GM23338 (cell line): Measurements from ENCODE around the gene GIGYF2. TPM values are rescaled to one million over a fixed set of nuclear protein-coding genes. Genes with fewer than 3 reads are reported as not detected.

ENCODE experiments used
- ATAC-seq: fragments of 200-7000 bp; cut with Tn5 transposase; 3 replicates; pipeline ENCODE4 v1.9.1; 2020
- DNase-seq: peaks from one replicate; pipeline ENCODE4 v3.0.0-alpha.2; 2015; ENCODE audit warnings: low spot score
- H2AFZ ChIP-seq: fragments of 200-600 bp; sonication (generic); 2 replicates; pipeline ENCODE4 v1.8.0; 2016; ENCODE audit warnings: antibody characterized with exemption, mild to moderate bottlenecking, moderate library complexity
- H3F3A ChIP-seq: fragments of 200-600 bp; sonication (generic); replicated peaks from 2 replicates; pipeline ENCODE4 v1.8.0; 2017; ENCODE audit warnings: antibody characterized with exemption, mixed run types, low read depth
- H3K27ac ChIP-seq: fragments of 200-600 bp; sonication (generic); 2 replicates; pipeline ENCODE4 v1.6.1; 2016; ENCODE audit warnings: low read depth
- H3K27me3 ChIP-seq: fragments of 200-600 bp; sonication (generic); 2 replicates; pipeline ENCODE4 v1.8.0; 2016; ENCODE audit warnings: mild to moderate bottlenecking, mixed run types, moderate library complexity; ENCODE audit not compliant: insufficient read depth
- H3K36me3 ChIP-seq: fragments of 200-600 bp; sonication (generic); 2 replicates; pipeline ENCODE4 v1.8.0; 2016; ENCODE audit warnings: mild to moderate bottlenecking; ENCODE audit not compliant: insufficient read depth
- H3K4me1 ChIP-seq: fragments of 200-600 bp; sonication (generic); 2 replicates; pipeline ENCODE4 v1.8.0; 2016; ENCODE audit warnings: mild to moderate bottlenecking, moderate library complexity; ENCODE audit not compliant: insufficient read depth
- H3K4me2 ChIP-seq: fragments of 200-600 bp; sonication (generic); 2 replicates; pipeline ENCODE4 v1.7.1; 2017; ENCODE audit warnings: mixed run types
- H3K4me3 ChIP-seq: fragments of 200-600 bp; sonication (generic); 2 replicates; pipeline ENCODE4 v1.6.1; 2016; ENCODE audit warnings: mixed run types
- H3K79me2 ChIP-seq: fragments of 200-600 bp; sonication (generic); replicated peaks from 2 replicates; pipeline ENCODE4 v1.8.0; 2017; ENCODE audit warnings: mild to moderate bottlenecking; ENCODE audit not compliant: insufficient read depth
- H3K9me2 ChIP-seq: fragments of 200-600 bp; sonication (generic); 2 replicates; pipeline ENCODE4 v1.8.0; 2017; ENCODE audit not compliant: insufficient read depth
- H4K20me1 ChIP-seq: fragments of 200-600 bp; sonication (generic); replicated peaks from 2 replicates; pipeline ENCODE4 v1.8.0; 2017; ENCODE audit warnings: mild to moderate bottlenecking; ENCODE audit not compliant: insufficient read depth
- H3K27ac Mint-ChIP-seq: 2 replicates; pipeline ENCODE4 v1.8.0; 2020; ENCODE audit warnings: inconsistent platforms, mild to moderate bottlenecking, moderate library complexity, mixed read lengths
- H3K27me3 Mint-ChIP-seq: 3 replicates; pipeline ENCODE4 v1.8.0; 2022; ENCODE audit warnings: low read depth, mild to moderate bottlenecking, moderate library complexity, mixed read lengths, inconsistent platforms; ENCODE audit not compliant: insufficient read depth, poor library complexity
- H3K36me3 Mint-ChIP-seq: 3 replicates; pipeline ENCODE4 v1.8.0; 2021; ENCODE audit warnings: low read depth, mild to moderate bottlenecking, inconsistent platforms, moderate library complexity, mixed read lengths
- H3K4me1 Mint-ChIP-seq: 3 replicates; pipeline ENCODE4 v1.8.0; 2020; ENCODE audit warnings: mild to moderate bottlenecking, inconsistent platforms, mixed read lengths
- H3K4me3 Mint-ChIP-seq: 3 replicates; pipeline ENCODE4 v1.8.0; 2021; ENCODE audit warnings: moderate library complexity, mild to moderate bottlenecking, inconsistent platforms, mixed read lengths
- H3K9me3 Mint-ChIP-seq: 3 replicates; pipeline ENCODE4 v1.8.0; 2020; ENCODE audit warnings: moderate library complexity, mild to moderate bottlenecking, inconsistent platforms, mixed read lengths
- CREB1 ChIP-seq: fragments of 250-450 bp; sonication (Bioruptor Pico); IDR thresholded peaks from 2 replicates; pipeline ENCODE4 v1.5.0; 2020; ENCODE audit warnings: low read depth, mild to moderate bottlenecking, moderate library complexity
- EZH2 ChIP-seq: fragments of 200-600 bp; sonication (generic); IDR thresholded peaks from one replicate; pipeline ENCODE4 v1.8.0; 2017; ENCODE audit warnings: antibody characterized with exemption, mild to moderate bottlenecking, low read depth; ENCODE audit not compliant: unreplicated experiment
- EZH2phosphoT487 ChIP-seq: fragments of 200-600 bp; sonication (generic); IDR thresholded peaks from one replicate; pipeline ENCODE4 v1.8.1; 2018; ENCODE audit warnings: antibody characterized with exemption; ENCODE audit not compliant: unreplicated experiment
- ZNF114 ChIP-seq: fragments of 250-450 bp; sonication (Bioruptor Pico); IDR thresholded peaks from 2 replicates; pipeline ENCODE4 v1.5.0; 2020; ENCODE audit warnings: mild to moderate bottlenecking, moderate library complexity
- ZNF331 ChIP-seq: fragments of 250-450 bp; sonication (Bioruptor Pico); IDR thresholded peaks from 2 replicates; pipeline ENCODE4 v1.5.0; 2020; ENCODE audit warnings: low read depth, mild to moderate bottlenecking, moderate library complexity
- polyA plus RNA-seq: library from polyadenylated mRNA; unstranded; fragments of >200 nt; fragmentation: Nextera tagmentation; extraction: Ambion mirVana; gene quantifications from 2 replicates; pipeline ENCODE4 v1.2.1, GENCODE V29; 2016
- total RNA-seq: library from RNA; depleted of rRNA; stranded (reverse); fragments of >200 nt; shearing (Covaris generic); gene quantifications from 2 replicates; pipeline ENCODE4 v1.2.3, GENCODE V29; 2014
- TF ChIP-seq, protein P1 (sequence below): fragments of 250-450 bp; sonication (Bioruptor Pico); IDR thresholded peaks from 2 replicates; pipeline ENCODE4 v1.5.0; 2020; ENCODE audit warnings: mild to moderate bottlenecking, moderate library complexity
- TF ChIP-seq, protein P2 (sequence below): IDR thresholded peaks from 2 replicates; pipeline ENCODE4 v1.6.1; 2016; ENCODE audit warnings: antibody characterized with exemption

Gene GIGYF2
- total and polyA plus RNA-seq, 2 experiments from 2014 or later, result 48.9 to 104 TPM

DNA sequence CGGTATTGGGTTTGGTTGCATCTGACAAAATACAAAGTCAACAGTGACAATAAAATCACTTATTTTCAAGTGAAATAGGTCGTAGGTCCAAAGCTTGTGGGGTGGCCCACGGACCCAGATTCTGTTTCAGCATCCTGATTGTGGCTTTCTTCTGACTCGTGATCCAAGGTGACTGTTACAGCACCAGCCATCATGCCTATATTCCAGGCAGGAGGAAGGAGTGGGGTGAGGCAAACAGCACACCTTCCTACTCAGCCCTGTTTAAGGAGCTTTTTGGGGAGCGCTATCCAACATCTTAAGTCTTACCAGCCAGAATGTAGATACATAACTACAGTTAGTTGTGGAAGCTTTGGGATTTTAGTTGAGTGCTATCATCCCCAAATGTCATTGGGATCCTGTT, 164.2 kb downstream of the GIGYF2 start (continued):
- TF ChIP-seq, protein P1, sequence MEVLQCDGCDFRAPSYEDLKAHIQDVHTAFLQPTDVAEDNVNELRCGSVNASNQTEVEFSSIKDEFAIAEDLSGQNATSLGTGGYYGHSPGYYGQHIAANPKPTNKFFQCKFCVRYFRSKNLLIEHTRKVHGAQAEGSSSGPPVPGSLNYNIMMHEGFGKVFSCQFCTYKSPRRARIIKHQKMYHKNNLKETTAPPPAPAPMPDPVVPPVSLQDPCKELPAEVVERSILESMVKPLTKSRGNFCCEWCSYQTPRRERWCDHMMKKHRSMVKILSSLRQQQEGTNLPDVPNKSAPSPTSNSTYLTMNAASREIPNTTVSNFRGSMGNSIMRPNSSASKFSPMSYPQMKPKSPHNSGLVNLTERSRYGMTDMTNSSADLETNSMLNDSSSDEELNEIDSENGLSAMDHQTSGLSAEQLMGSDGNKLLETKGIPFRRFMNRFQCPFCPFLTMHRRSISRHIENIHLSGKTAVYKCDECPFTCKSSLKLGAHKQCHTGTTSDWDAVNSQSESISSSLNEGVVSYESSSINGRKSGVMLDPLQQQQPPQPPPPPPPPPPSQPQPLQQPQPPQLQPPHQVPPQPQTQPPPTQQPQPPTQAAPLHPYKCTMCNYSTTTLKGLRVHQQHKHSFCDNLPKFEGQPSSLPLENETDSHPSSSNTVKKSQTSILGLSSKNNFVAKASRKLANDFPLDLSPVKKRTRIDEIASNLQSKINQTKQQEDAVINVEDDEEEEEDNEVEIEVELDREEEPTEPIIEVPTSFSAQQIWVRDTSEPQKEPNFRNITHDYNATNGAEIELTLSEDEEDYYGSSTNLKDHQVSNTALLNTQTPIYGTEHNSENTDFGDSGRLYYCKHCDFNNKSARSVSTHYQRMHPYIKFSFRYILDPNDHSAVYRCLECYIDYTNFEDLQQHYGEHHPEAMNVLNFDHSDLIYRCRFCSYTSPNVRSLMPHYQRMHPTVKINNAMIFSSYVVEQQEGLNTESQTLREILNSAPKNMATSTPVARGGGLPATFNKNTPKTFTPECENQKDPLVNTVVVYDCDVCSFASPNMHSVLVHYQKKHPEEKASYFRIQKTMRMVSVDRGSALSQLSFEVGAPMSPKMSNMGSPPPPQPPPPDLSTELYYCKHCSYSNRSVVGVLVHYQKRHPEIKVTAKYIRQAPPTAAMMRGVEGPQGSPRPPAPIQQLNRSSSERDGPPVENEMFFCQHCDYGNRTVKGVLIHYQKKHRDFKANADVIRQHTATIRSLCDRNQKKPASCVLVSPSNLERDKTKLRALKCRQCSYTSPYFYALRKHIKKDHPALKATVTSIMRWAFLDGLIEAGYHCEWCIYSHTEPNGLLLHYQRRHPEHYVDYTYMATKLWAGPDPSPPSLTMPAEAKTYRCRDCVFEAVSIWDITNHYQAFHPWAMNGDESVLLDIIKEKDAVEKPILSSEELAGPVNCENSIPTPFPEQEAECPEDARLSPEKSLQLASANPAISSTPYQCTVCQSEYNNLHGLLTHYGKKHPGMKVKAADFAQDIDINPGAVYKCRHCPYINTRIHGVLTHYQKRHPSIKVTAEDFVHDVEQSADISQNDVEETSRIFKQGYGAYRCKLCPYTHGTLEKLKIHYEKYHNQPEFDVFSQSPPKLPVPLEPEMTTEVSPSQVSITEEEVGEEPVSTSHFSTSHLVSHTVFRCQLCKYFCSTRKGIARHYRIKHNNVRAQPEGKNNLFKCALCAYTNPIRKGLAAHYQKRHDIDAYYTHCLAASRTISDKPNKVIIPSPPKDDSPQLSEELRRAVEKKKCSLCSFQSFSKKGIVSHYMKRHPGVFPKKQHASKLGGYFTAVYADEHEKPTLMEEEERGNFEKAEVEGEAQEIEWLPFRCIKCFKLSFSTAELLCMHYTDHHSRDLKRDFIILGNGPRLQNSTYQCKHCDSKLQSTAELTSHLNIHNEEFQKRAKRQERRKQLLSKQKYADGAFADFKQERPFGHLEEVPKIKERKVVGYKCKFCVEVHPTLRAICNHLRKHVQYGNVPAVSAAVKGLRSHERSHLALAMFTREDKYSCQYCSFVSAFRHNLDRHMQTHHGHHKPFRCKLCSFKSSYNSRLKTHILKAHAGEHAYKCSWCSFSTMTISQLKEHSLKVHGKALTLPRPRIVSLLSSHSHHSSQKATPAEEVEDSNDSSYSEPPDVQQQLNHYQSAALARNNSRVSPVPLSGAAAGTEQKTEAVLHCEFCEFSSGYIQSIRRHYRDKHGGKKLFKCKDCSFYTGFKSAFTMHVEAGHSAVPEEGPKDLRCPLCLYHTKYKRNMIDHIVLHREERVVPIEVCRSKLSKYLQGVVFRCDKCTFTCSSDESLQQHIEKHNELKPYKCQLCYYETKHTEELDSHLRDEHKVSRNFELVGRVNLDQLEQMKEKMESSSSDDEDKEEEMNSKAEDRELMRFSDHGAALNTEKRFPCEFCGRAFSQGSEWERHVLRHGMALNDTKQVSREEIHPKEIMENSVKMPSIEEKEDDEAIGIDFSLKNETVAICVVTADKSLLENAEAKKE (CRISPR knock-in tag), result no peak
- TF ChIP-seq, protein P2, sequence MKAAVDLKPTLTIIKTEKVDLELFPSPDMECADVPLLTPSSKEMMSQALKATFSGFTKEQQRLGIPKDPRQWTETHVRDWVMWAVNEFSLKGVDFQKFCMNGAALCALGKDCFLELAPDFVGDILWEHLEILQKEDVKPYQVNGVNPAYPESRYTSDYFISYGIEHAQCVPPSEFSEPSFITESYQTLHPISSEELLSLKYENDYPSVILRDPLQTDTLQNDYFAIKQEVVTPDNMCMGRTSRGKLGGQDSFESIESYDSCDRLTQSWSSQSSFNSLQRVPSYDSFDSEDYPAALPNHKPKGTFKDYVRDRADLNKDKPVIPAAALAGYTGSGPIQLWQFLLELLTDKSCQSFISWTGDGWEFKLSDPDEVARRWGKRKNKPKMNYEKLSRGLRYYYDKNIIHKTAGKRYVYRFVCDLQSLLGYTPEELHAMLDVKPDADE, result no peak
- no peak for TF ChIP-seq EZH2
- no peak for TF ChIP-seq ZNF114 (CRISPR knock-in tag)
- no peak for TF ChIP-seq ZNF331 (CRISPR knock-in tag)
- no peak for TF ChIP-seq EZH2phosphoT487

DNA sequence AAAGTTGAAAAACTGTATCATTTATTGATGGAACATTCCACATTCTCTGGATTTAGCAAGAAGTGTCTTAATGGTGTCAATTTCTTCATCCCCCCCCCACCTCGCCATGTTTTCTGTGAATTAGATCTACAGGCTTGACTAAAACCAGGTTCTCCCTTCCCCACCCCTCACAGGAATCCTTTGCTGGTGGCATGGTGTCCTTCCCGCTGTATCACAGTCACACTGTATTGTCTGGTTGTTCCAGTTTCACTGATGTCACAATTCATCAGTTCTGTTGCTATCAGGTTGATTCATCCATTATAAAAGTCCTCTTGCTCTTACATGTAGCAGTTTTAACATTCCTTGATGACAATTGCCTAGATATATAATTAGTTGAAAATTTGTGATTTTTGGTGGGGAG, 166.9 kb downstream of the GIGYF2 start:
- Histone ChIP-seq H3F3A (no peaks in the 10 kb centered on the region), H3K4me2 (no peak overlapping the region), H3K27ac (no peak overlapping the region), H3K4me3 (no peak overlapping the region), H4K20me1 (peaks cover 5% of the 10 kb centered on the region; the same call in 1 of the 2 replicates), H2AFZ (no peak overlapping the region), H3K79me2 (no peaks in the 10 kb centered on the region), H3K27me3 (no peaks in the 10 kb centered on the region), H3K4me1 (no peaks in the 10 kb centered on the region), H3K36me3 (no peaks in the 10 kb centered on the region), H3K9me2 (no peaks in the 10 kb centered on the region)
- Mint-ChIP-seq H3K4me1 (no peaks in the 10 kb centered on the region; the same call in 2 of the 3 replicates), H3K27ac (no peak overlapping the region), H3K27me3 (no peaks in the 10 kb centered on the region), H3K4me3 (no peak overlapping the region), H3K9me3 (no peaks in the 10 kb centered on the region), H3K36me3 (peaks cover 3% of the 10 kb centered on the region; the same call in 1 of the 3 replicates)
- no peak for DNase-seq
- ATAC-seq, result no peak
- TF ChIP-seq, protein P2, result no peak
- TF ChIP-seq CREB1 (CRISPR knock-in tag) (no peak), ZNF114 (CRISPR knock-in tag) (no peak)
- TF ChIP-seq, protein P1 (CRISPR knock-in tag), result no peak
